ENCODE results near the gene AFDN.

The AFDN gene

GRCh38 chr6:167993169-167993568 is 166.5 kb downstream of the AFDN start:
- ChIA-PET CTCF (no interaction called here), POLR2A (no interaction called here)
- DNase-seq (ENCODE audit: extremely low spot score) = no peak
- TF ChIP-seq ELF4 (IDR thresholded peaks at IDR 0.05) = no peak
- no peak for TF ChIP-seq SP1 (IDR thresholded peaks at IDR 0.05)
- TF ChIP-seq L3MBTL2 (conservative IDR thresholded peaks at IDR 0.05) = no peak
- no peak for TF ChIP-seq FOXK2 (IDR thresholded peaks at IDR 0.05)
- no peak for TF ChIP-seq SUZ12 (IDR thresholded peaks at IDR 0.05)
- no peak for TF ChIP-seq HDGF (IDR thresholded peaks at IDR 0.05; ENCODE audit: borderline replicate concordance)
- TF ChIP-seq BHLHE40 (IDR thresholded peaks at IDR 0.05; ENCODE audit: borderline replicate concordance) = no peak
- no peak for TF ChIP-seq ARNT (IDR thresholded peaks at IDR 0.05)
- TF ChIP-seq FOXM1 (IDR thresholded peaks at IDR 0.05; ENCODE audit: borderline replicate concordance) = no peak
- no peak for TF ChIP-seq TARDBP (IDR thresholded peaks at IDR 0.05)
- TF ChIP-seq NFRKB (IDR thresholded peaks at IDR 0.05) = no peak
- TF ChIP-seq CTBP1 (IDR thresholded peaks at IDR 0.05; ENCODE audit: borderline replicate concordance) = no peak
- TF ChIP-seq PKNOX1 (IDR thresholded peaks at IDR 0.05) = no peak
- TF ChIP-seq FOXA1 (IDR thresholded peaks at IDR 0.05) = no peak
- no peak for TF ChIP-seq ZNF384 (IDR thresholded peaks at IDR 0.05)
- TF ChIP-seq LEF1 (IDR thresholded peaks at IDR 0.05; ENCODE audit: borderline replicate concordance) = no peak

- CTCF ChIA-PET = no interaction called here
- TF ChIP-seq TARDBP (IDR thresholded peaks at IDR 0.05) (no peak), PKNOX1 (IDR thresholded peaks at IDR 0.05) (no peak), LEF1 (IDR thresholded peaks at IDR 0.05; ENCODE audit: borderline replicate concordance) (no peak)
- DNase-seq (ENCODE audit: extremely low spot score) = no peak
- POLR2A ChIA-PET = no interaction called here
Measured at GRCh38 chr6:167993831-167994230, 167.1 kb downstream of the AFDN start.

- TF ChIP-seq SUZ12 (IDR thresholded peaks at IDR 0.05) (no peak), BHLHE40 (IDR thresholded peaks at IDR 0.05; ENCODE audit: borderline replicate concordance) (no peak), ELF4 (IDR thresholded peaks at IDR 0.05) (no peak), NFRKB (IDR thresholded peaks at IDR 0.05) (no peak), L3MBTL2 (conservative IDR thresholded peaks at IDR 0.05) (no peak)
- no peak for DNase-seq (ENCODE audit: extremely low spot score)
- ChIA-PET POLR2A (no interaction called here), CTCF (no interaction called here)
Measured at GRCh38 chr6:167995302-167995701, 168.6 kb downstream of the AFDN start.

GRCh38 chr6:167995731-167996151 is 169.0 kb downstream of the AFDN start:
- ChIA-PET CTCF (no interaction called here), POLR2A (no interaction called here)
- TF ChIP-seq SUZ12 (IDR thresholded peaks at IDR 0.05) (no peak), BHLHE40 (IDR thresholded peaks at IDR 0.05; ENCODE audit: borderline replicate concordance) (no peak), ZNF384 (IDR thresholded peaks at IDR 0.05) (no peak), ELF4 (IDR thresholded peaks at IDR 0.05) (no peak), FOXA1 (IDR thresholded peaks at IDR 0.05) (no peak), CTBP1 (IDR thresholded peaks at IDR 0.05; ENCODE audit: borderline replicate concordance) (no peak), NFRKB (IDR thresholded peaks at IDR 0.05) (no peak), ARNT (IDR thresholded peaks at IDR 0.05) (no peak), SP1 (IDR thresholded peaks at IDR 0.05) (no peak), FOXK2 (IDR thresholded peaks at IDR 0.05) (no peak)
- no peak for DNase-seq (ENCODE audit: extremely low spot score)

GRCh38 chr6:167996424-167997199 is 169.9 kb downstream of the AFDN start:
- no peak for DNase-seq (ENCODE audit: extremely low spot score)
- no peak for TF ChIP-seq L3MBTL2 (conservative IDR thresholded peaks at IDR 0.05)
- no peak for TF ChIP-seq CTBP1 (IDR thresholded peaks at IDR 0.05; ENCODE audit: borderline replicate concordance)
- no peak for TF ChIP-seq ZNF384 (IDR thresholded peaks at IDR 0.05)
- no peak for TF ChIP-seq BHLHE40 (IDR thresholded peaks at IDR 0.05; ENCODE audit: borderline replicate concordance)
- no peak for TF ChIP-seq NFRKB (IDR thresholded peaks at IDR 0.05)
- no peak for TF ChIP-seq FOXM1 (IDR thresholded peaks at IDR 0.05; ENCODE audit: borderline replicate concordance)
- no peak for TF ChIP-seq LEF1 (IDR thresholded peaks at IDR 0.05; ENCODE audit: borderline replicate concordance)
- TF ChIP-seq PKNOX1 (IDR thresholded peaks at IDR 0.05) = no peak
- CTCF ChIA-PET = no interaction called here
- POLR2A ChIA-PET = no interaction called here

GRCh38 chr6:167997642-167998041 is 170.9 kb downstream of the AFDN start, which contains the start of gene KIF25:
TSS of gene KIF25 (plus strand) at chr6:167997671. CDS start at chr6:168029586, 31,915 bp downstream.
- TF ChIP-seq FOXM1 (IDR thresholded peaks at IDR 0.05; ENCODE audit: borderline replicate concordance) (no peak), FOXA1 (IDR thresholded peaks at IDR 0.05) (no peak), SUZ12 (IDR thresholded peaks at IDR 0.05) (no peak), ELF4 (IDR thresholded peaks at IDR 0.05) (no peak), TARDBP (IDR thresholded peaks at IDR 0.05) (no peak), L3MBTL2 (conservative IDR thresholded peaks at IDR 0.05) (no peak), NFRKB (IDR thresholded peaks at IDR 0.05) (no peak), CTBP1 (IDR thresholded peaks at IDR 0.05; ENCODE audit: borderline replicate concordance) (no peak), ARNT (IDR thresholded peaks at IDR 0.05) (no peak), SP1 (IDR thresholded peaks at IDR 0.05) (no peak), PKNOX1 (IDR thresholded peaks at IDR 0.05) (no peak), FOXK2 (IDR thresholded peaks at IDR 0.05) (no peak), ZNF384 (IDR thresholded peaks at IDR 0.05) (no peak), BHLHE40 (IDR thresholded peaks at IDR 0.05; ENCODE audit: borderline replicate concordance) (no peak), LEF1 (IDR thresholded peaks at IDR 0.05; ENCODE audit: borderline replicate concordance) (no peak)
- ChIA-PET POLR2A (no interaction called here), CTCF (no interaction called here)
- no peak for DNase-seq (ENCODE audit: extremely low spot score)
